Pancreas (tissue), 10 donors: Measurements from ENCODE around the gene SERPINE1. TPM values are rescaled to one million over a fixed set of nuclear protein-coding genes. Genes with fewer than 3 reads are reported as not detected.

Experiments used
- ATAC-seq, 4 donors: fragments of 200-7000 bp; cut with Tn5 transposase; one replicate each; pipeline versions ENCODE4 v1.8.0 to v1.9.1; 2020; ENCODE audit warnings: mild to moderate bottlenecking in 4 of 4, moderate library complexity in 4 of 4
- DNase-seq, 6 donors: peaks; one replicate each; pipeline ENCODE4 v3.0.0-alpha.2; 2020
- FAIRE-seq: peaks from 2 replicates; lab custom pipeline; 2012; peaks lifted over from hg19 to GRCh38; lab: Jason Lieb, UNC
- H3K27ac ChIP-seq, 4 donors: fragments of 200-600 bp; sonication (generic); 1 replicate in 3 of 4; 2 replicates in 1 of 4; pipeline versions ENCODE4 v1.5.0 to v1.8.0; 2020
- H3K27me3 ChIP-seq, 4 donors: fragments of 200-600 bp; one replicate each; pipeline ENCODE4 v1.8.0; 2021
- H3K36me3 ChIP-seq, 3 donors: fragments of 200-600 bp; sonication (generic) in 1 of 3; one replicate each; pipeline versions ENCODE4 v1.5.0 to v1.8.0; 2020 to 2021
- H3K4me1 ChIP-seq, 3 donors: fragments of 200-600 bp; one replicate each; pipeline ENCODE4 v1.8.0; 2021
- H3K4me3 ChIP-seq, 4 donors: fragments of 200-600 bp; sonication (generic) in 2 of 4; one replicate each; pipeline versions ENCODE4 v1.5.0 to v1.8.0; 2020 to 2021
- H3K9me3 ChIP-seq, 4 donors: fragments of 200-600 bp; one replicate each; pipeline ENCODE4 v1.8.0; 2021
- WGBS, 2 donors: extraction: QIAGEN DNeasy Blood & Tissue Kit; methylation state at CpG; one replicate each; pipeline ENCODE4 v1.1.7; 2013; 5-methylcytosine and 5-hydroxymethylcytosine counted together
- intact Hi-C, 3 donors: fragments of 100-400 bp; cut with DNase I; formaldehyde crosslinking; loops; one replicate each; pipeline versions ENCODE4 v1.11.1 to v1.14.2; 2022
- polyA plus RNA-seq, 2 donors: library from polyadenylated mRNA; stranded (reverse); fragments of 200-250 nt; gene quantifications; one replicate each; pipeline ENCODE4 v1.2.3, GENCODE V29; 2013
- total RNA-seq, 6 donors: library from RNA; stranded (reverse); fragmentation: NEBNext Ultra II Directional in 4 of 6; extraction: Animal tissue kit (Norgen Biotek cat#: 25700) in 4 of 6; gene quantifications; one replicate each; pipeline versions ENCODE4 v1.2.1 to v1.2.4, GENCODE V29; 2021 to 2023
- TF ChIP-seq, protein P1 (sequence below), 4 donors: fragments of 200-600 bp; sonication (generic) in 3 of 4; IDR thresholded peaks; one replicate each; pipeline versions ENCODE4 v1.5.0 to v1.8.0; 2021; ENCODE audit warnings: antibody characterized with exemption in 4 of 4
- donor health status: healthy with polysubstance abuse.
- donor health status: DM: no; HTN: no; CAD: no; lungs with moderate emphysema.
- donor health status: DM: no; HTN: no; CAD: no.
- donor health status: control.
- donor health status: control.
- donor health status: Bipolar disorder and iron deficiency.
- donor health status: DM: yes; HTN: yes; CAD: no.
- donor health status: DM: no; HTN: no; CAD: no.
- donor health status: DM: no; HTN: no; CAD: no.
- donor health status: DM: yes; HTN: yes; CAD: no.

SERPINE1 gene
- total and polyA plus RNA-seq, 8 donors: 0.98 to 14.5 (median 3.7) TPM

DNA sequence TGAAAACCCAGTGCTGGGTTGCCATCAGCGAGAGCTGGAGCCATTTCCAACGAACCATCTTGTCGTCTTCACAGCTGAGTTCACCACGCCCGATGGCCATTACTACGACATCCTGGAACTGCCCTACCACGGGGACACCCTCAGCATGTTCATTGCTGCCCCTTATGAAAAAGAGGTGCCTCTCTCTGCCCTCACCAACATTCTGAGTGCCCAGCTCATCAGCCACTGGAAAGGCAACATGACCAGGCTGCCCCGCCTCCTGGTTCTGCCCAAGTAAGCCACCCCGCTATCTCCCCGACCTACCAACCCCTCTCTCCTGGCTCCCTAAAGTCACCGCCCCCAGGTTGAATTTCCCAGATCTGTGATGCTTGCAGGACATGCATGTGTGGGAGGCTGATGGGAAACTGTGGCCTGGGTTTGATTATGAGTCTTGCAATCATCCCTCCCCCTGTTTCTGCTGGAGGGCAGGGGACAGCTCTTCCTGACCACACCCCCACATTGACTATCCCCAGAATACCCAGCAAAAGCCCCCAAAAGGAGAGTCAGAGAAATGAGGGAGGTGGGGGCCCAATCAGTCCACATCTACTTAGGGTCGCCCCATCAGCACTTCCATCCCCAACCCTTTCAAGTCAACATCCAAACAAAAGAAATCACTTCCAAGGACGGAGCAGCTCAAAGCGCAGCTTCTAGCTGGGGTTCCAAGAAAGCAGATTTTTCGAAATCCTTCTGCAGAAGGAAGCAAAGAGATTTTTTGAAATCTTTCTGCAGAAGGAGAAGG lies 6.9 kb downstream of the SERPINE1 start:
- no peak for FAIRE-seq
- Histone ChIP-seq H3K27ac (no peak overlapping the region), H3K9me3 (no peaks in the 10 kb centered on the region), H3K27me3 (peaks cover 0 to 6% (median 0%) of the 10 kb centered on the region in 4 donors), H3K36me3 (no peaks in the 10 kb centered on the region), H3K4me1 (no peaks in the 10 kb centered on the region), H3K4me3 (no peak overlapping the region)
- TF ChIP-seq, protein P1, sequence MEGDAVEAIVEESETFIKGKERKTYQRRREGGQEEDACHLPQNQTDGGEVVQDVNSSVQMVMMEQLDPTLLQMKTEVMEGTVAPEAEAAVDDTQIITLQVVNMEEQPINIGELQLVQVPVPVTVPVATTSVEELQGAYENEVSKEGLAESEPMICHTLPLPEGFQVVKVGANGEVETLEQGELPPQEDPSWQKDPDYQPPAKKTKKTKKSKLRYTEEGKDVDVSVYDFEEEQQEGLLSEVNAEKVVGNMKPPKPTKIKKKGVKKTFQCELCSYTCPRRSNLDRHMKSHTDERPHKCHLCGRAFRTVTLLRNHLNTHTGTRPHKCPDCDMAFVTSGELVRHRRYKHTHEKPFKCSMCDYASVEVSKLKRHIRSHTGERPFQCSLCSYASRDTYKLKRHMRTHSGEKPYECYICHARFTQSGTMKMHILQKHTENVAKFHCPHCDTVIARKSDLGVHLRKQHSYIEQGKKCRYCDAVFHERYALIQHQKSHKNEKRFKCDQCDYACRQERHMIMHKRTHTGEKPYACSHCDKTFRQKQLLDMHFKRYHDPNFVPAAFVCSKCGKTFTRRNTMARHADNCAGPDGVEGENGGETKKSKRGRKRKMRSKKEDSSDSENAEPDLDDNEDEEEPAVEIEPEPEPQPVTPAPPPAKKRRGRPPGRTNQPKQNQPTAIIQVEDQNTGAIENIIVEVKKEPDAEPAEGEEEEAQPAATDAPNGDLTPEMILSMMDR (IDR thresholded peaks at IDR 0.05): no peak
- 62 to 63% methylated on average over 15 of the region's 15 CpGs for WGBS, 2 donors
- no peak for ATAC-seq
- intact Hi-C loops: no loop called here
- DNase-seq: no peak

DNA sequence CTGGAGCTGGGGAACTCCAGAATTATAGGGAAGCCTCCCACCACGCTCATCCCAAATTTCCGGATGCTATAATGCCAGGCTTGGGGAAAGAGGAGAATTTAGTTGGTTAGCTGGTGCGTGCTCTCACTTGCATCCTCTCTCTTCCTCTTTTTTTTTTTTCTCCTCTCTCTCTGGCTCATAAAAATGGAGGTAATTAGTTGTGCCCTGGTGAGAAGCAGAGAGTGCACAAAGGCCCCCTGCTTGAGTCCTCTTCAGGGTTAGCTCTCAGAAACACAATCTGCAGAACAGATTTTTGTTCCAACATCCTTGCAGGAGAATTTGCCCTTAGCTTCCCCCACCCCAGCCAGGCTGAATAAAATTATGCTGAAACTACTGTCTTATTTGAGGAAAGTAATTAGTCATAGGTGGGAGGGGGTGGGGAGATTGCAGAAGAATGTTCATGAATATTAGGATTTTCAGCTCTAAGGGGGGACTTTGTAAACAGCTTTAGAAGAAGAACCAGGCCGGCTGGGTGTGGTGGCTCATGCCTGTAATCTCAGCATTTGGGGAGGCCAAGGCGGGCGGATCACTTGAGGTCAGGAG lies 7.6 kb downstream of the SERPINE1 start:
- FAIRE-seq: no peak
- intact Hi-C loops: no loop called here
- DNase-seq: no peak

DNA sequence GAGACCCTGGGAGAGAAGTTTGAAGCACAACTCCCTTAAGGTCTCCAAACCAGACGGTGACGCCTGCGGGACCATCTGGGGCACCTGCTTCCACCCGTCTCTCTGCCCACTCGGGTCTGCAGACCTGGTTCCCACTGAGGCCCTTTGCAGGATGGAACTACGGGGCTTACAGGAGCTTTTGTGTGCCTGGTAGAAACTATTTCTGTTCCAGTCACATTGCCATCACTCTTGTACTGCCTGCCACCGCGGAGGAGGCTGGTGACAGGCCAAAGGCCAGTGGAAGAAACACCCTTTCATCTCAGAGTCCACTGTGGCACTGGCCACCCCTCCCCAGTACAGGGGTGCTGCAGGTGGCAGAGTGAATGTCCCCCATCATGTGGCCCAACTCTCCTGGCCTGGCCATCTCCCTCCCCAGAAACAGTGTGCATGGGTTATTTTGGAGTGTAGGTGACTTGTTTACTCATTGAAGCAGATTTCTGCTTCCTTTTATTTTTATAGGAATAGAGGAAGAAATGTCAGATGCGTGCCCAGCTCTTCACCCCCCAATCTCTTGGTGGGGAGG lies 10.8 kb downstream of the SERPINE1 start:
- Histone ChIP-seq H3K36me3 (no peaks in the 10 kb centered on the region), H3K9me3 (no peaks in the 10 kb centered on the region), H3K4me1 (no peaks in the 10 kb centered on the region), H3K27me3 (peaks cover 0 to 6% (median 0%) of the 10 kb centered on the region in 4 donors), H3K4me3 (no peak overlapping the region), H3K27ac (peak overlapping the region in 2 of 4 donors; percentile 42 to 51)
- intact Hi-C loops: no loop called here
- WGBS, 2 donors: 52 to 57% methylated on average over 9 of the region's 9 CpGs
- FAIRE-seq (no peak), ATAC-seq (peak in 3 of 4 donors; percentile 5 to 19 (median 8)), DNase-seq (no peak)
- TF ChIP-seq, protein P1 (IDR thresholded peaks at IDR 0.05): no peak

More for the DNA sequence above, 7.6 kb downstream of the SERPINE1 start:
- no peaks in the 10 kb centered on the region for H3K9me3 ChIP-seq
- no peaks in the 10 kb centered on the region for H3K36me3 ChIP-seq
- H3K27me3 ChIP-seq: peaks cover 0 to 6% (median 0%) of the 10 kb centered on the region in 4 donors
- H3K4me1 ChIP-seq: no peaks in the 10 kb centered on the region
- no peak overlapping the region for H3K4me3 ChIP-seq
- no peak for ATAC-seq
- 73 to 75% methylated on average over 6 of the region's 6 CpGs for WGBS, 2 donors
- TF ChIP-seq, protein P1 (IDR thresholded peaks at IDR 0.05): no peak
- no peak overlapping the region for H3K27ac ChIP-seq

DNA sequence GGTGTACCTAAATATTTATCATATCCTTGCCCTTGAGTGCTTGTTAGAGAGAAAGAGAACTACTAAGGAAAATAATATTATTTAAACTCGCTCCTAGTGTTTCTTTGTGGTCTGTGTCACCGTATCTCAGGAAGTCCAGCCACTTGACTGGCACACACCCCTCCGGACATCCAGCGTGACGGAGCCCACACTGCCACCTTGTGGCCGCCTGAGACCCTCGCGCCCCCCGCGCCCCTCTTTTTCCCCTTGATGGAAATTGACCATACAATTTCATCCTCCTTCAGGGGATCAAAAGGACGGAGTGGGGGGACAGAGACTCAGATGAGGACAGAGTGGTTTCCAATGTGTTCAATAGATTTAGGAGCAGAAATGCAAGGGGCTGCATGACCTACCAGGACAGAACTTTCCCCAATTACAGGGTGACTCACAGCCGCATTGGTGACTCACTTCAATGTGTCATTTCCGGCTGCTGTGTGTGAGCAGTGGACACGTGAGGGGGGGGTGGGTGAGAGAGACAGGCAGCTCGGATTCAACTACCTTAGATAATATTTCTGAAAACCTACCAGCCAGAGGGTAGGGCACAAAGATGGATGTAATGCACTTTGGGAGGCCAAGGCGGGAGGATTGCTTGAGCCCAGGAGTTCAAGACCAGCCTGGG lies 11.4 kb downstream of the SERPINE1 start:
- no peaks in the 10 kb centered on the region for H3K9me3 ChIP-seq
- H3K27me3 ChIP-seq: peaks cover 0 to 6% (median 0%) of the 10 kb centered on the region in 4 donors
- no peak overlapping the region for H3K4me3 ChIP-seq
- H3K27ac ChIP-seq: peak overlapping the region in 2 of 4 donors; percentile 42 to 51
- ATAC-seq: peak; percentile 90 to 96 (median 92)
- DNase-seq: peak in 5 of 6 donors; percentile 67 to 83 (median 75)
- no peaks in the 10 kb centered on the region for H3K36me3 ChIP-seq
- 5 to 6% methylated on average over 16 of the region's 16 CpGs for WGBS, 2 donors
- TF ChIP-seq, protein P1 (IDR thresholded peaks at IDR 0.05): peak; percentile 46 to 68 (median 52)
- intact Hi-C loops: no loop called here
- FAIRE-seq: no peak
- no peaks in the 10 kb centered on the region for H3K4me1 ChIP-seq
